SU-DHL-6 (cell line): ENCODE results near the gene TMEM74B.

Experiments used
- EZH2phosphoT487 ChIP-seq: fragments of 200-600 bp; sonication (generic), shearing (Covaris generic); conservative IDR thresholded peaks from 2 replicates; pipeline ENCODE4 v1.6.1; 2018; ENCODE audit warnings: mild to moderate bottlenecking, antibody characterized with exemption, low read length, moderate library complexity, mixed read lengths
- TF ChIP-seq, protein P1 (sequence below): fragments of 200-600 bp; sonication (generic); IDR thresholded peaks from one replicate; pipeline ENCODE4 v1.5.1; 2017; ENCODE audit warnings: antibody characterized with exemption, mild to moderate bottlenecking, low read length, moderate library complexity; ENCODE audit not compliant: insufficient read depth, poor library complexity, severe bottlenecking

DNA sequence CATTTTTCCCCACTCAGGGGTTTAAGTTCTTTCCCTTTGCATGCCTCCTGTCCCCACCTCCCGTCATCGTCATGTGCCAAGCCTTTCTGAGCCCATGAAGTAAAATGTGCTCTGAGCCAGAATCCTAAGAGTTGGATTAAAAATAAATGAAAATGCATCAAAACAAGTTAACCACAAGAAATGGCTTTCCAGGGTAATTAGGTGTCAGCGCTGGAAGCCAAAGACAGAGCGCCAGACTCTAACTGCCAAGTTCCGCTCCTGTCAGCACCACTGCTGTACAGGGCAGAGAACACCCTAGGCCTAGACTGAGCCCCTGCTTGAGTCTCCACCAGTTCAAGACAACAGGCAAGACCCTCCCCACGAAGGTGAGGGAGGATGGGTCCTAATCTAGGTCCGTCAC, 13.0 kb upstream of the TMEM74B start:
- TF ChIP-seq, protein P1, sequence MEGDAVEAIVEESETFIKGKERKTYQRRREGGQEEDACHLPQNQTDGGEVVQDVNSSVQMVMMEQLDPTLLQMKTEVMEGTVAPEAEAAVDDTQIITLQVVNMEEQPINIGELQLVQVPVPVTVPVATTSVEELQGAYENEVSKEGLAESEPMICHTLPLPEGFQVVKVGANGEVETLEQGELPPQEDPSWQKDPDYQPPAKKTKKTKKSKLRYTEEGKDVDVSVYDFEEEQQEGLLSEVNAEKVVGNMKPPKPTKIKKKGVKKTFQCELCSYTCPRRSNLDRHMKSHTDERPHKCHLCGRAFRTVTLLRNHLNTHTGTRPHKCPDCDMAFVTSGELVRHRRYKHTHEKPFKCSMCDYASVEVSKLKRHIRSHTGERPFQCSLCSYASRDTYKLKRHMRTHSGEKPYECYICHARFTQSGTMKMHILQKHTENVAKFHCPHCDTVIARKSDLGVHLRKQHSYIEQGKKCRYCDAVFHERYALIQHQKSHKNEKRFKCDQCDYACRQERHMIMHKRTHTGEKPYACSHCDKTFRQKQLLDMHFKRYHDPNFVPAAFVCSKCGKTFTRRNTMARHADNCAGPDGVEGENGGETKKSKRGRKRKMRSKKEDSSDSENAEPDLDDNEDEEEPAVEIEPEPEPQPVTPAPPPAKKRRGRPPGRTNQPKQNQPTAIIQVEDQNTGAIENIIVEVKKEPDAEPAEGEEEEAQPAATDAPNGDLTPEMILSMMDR, result no peak
- no peak for TF ChIP-seq EZH2phosphoT487
